HG03280 (cell line): ENCODE measurements around the gene WDR18.

Source experiments
- ATAC-seq: cut with Tn5 transposase; IDR thresholded peaks from one replicate; pipeline ENCODE4 v1.9.1; 2021; ENCODE audit warnings: mild to moderate bottlenecking, moderate library complexity; ENCODE audit not compliant: unreplicated experiment

The WDR18 gene

GRCh38 chr19:991174-991931 is 7.2 kb downstream of the WDR18 start:
- no peak for ATAC-seq

- ATAC-seq = no peak
Measured at GRCh38 chr19:991932-992669, 8.0 kb downstream of the WDR18 start.

GRCh38 chr19:992670-993055 is 8.5 kb downstream of the WDR18 start:
- ATAC-seq = no peak

- no peak for ATAC-seq
Measured at GRCh38 chr19:993361-993830, 9.3 kb downstream of the WDR18 start.

- ATAC-seq = no peak
Measured at GRCh38 chr19:993831-994393, 9.8 kb downstream of the WDR18 start.

- ATAC-seq = no peak
Measured at GRCh38 chr19:994516-994915, 10.4 kb downstream of the WDR18 start.

- no peak for ATAC-seq
Measured at GRCh38 chr19:995051-995827, 11.1 kb downstream of the WDR18 start.

- ATAC-seq = no peak
Measured at GRCh38 chr19:996051-996838, 12.1 kb downstream of the WDR18 start.

GRCh38 chr19:998064-998463 is 13.9 kb downstream of the WDR18 start:
- ATAC-seq = no peak

GRCh38 chr19:999379-999719 is 15.2 kb downstream of the WDR18 start:
- ATAC-seq = no peak

- no peak for ATAC-seq
Measured at GRCh38 chr19:1000095-1000494, 15.9 kb downstream of the WDR18 start, which contains the start of gene GRIN3B. Gene GRIN3B, plus strand, starts transcription at chr19:1000419. Its CDS starts 19 bp downstream, at chr19:1000438.

- no peak for ATAC-seq
Measured at GRCh38 chr19:1000591-1001537, 16.7 kb downstream of the WDR18 start.

- ATAC-seq = no peak
Measured at GRCh38 chr19:1001538-1002166, 17.5 kb downstream of the WDR18 start.

GRCh38 chr19:1002600-1002999 is 18.5 kb downstream of the WDR18 start:
- ATAC-seq = no peak

GRCh38 chr19:1003283-1003682 is 19.1 kb downstream of the WDR18 start:
- ATAC-seq = no peak

- no peak for ATAC-seq
Measured at GRCh38 chr19:1004204-1004802, 20.2 kb downstream of the WDR18 start.

- no peak for ATAC-seq
Measured at GRCh38 chr19:1004803-1005664, 20.9 kb downstream of the WDR18 start.
